HG02973 (cell line): ENCODE results near the gene PAQR7.
A peak's percentile ranks its signal among the peaks of the same experiment; 100 is the strongest.

Source experiments
- ATAC-seq: cut with Tn5 transposase; IDR thresholded peaks from one replicate; pipeline ENCODE4 v1.9.1; 2021; ENCODE audit warnings: moderate library complexity; ENCODE audit not compliant: unreplicated experiment

Gene PAQR7

GRCh38 chr1:25874635-25875153 is 814 bp downstream of the PAQR7 start:
- ATAC-seq, result no peak

GRCh38 chr1:25874209-25874608 is 1.3 kb downstream of the PAQR7 start:
- no peak for ATAC-seq

GRCh38 chr1:25873120-25873519 is 2.4 kb downstream of the PAQR7 start:
- no peak for ATAC-seq

GRCh38 chr1:25872713-25873112 is 2.8 kb downstream of the PAQR7 start:
- no peak for ATAC-seq

GRCh38 chr1:25871704-25872494 is 3.6 kb downstream of the PAQR7 start:
- no peak for ATAC-seq

- no peak for ATAC-seq
Observed at GRCh38 chr1:25871086-25871703, 4.3 kb downstream of the PAQR7 start.

- no peak for ATAC-seq
Observed at GRCh38 chr1:25870614-25871013, 4.9 kb downstream of the PAQR7 start.

- ATAC-seq, result no peak
Observed at GRCh38 chr1:25869909-25870606, 5.5 kb downstream of the PAQR7 start.

GRCh38 chr1:25867210-25867991 is 8.1 kb downstream of the PAQR7 start:
- ATAC-seq, result no peak

GRCh38 chr1:25866288-25866687 is 9.2 kb downstream of the PAQR7 start:
- ATAC-seq, result no peak

- no peak for ATAC-seq
Observed at GRCh38 chr1:25864434-25864833, 11.1 kb downstream of the PAQR7 start.

- ATAC-seq, result no peak
Observed at GRCh38 chr1:25863486-25864262, 11.8 kb downstream of the PAQR7 start.

- no peak for ATAC-seq
Observed at GRCh38 chr1:25862785-25863485, 12.6 kb downstream of the PAQR7 start.

GRCh38 chr1:25861316-25862286 is 13.9 kb downstream of the PAQR7 start:
- ATAC-seq, result no peak

- peak; percentile 81 for ATAC-seq
Observed at GRCh38 chr1:25858906-25859789, 16.4 kb downstream of the PAQR7 start, which contains the start of gene AUNIP. AUNIP (minus strand) TSS chr1:25859457; CDS start chr1:25859357, 100 bp downstream.

GRCh38 chr1:25858494-25858893 is 17.0 kb downstream of the PAQR7 start:
- ATAC-seq, result no peak

GRCh38 chr1:25856856-25857255 is 18.7 kb downstream of the PAQR7 start:
- no peak for ATAC-seq
